PFSK-1 (cell line): ENCODE data around the gene ZNHIT2.

Experiments used
- POLR2AphosphoS5 ChIP-seq: IDR thresholded peaks from 2 replicates; pipeline ENCODE4 v1.6.1; 2012; ENCODE audit warnings: low read depth, mild to moderate bottlenecking, control low read depth, low read length, moderate library complexity
- SIN3A ChIP-seq: IDR thresholded peaks from 2 replicates; pipeline ENCODE4 v1.6.1; 2012; ENCODE audit warnings: mild to moderate bottlenecking, low read length, moderate library complexity, borderline replicate concordance; ENCODE audit not compliant: insufficient read depth
- TAF1 ChIP-seq: IDR thresholded peaks from 2 replicates; pipeline ENCODE4 v1.6.1; 2012; ENCODE audit warnings: low read length, control low read depth, borderline replicate concordance; ENCODE audit not compliant: insufficient read depth
- TF ChIP-seq, protein P1 (sequence below), 2 experiments: IDR thresholded peaks; 2 replicates each; pipeline versions ENCODE4 v1.6.1 to v1.8.0; 2011 to 2012; ENCODE audit warnings: low read depth in 2 of 2, low read length in 2 of 2, control low read depth in 1 of 2, inconsistent platforms in 1 of 2, mild to moderate bottlenecking in 1 of 2, moderate library complexity in 1 of 2; ENCODE audit not compliant: insufficient read depth in 1 of 2

GRCh38 chr11:65108469-65109123, 8.9 kb downstream of the ZNHIT2 start:
- no peak for TF ChIP-seq POLR2AphosphoS5
- TF ChIP-seq, protein P1, sequence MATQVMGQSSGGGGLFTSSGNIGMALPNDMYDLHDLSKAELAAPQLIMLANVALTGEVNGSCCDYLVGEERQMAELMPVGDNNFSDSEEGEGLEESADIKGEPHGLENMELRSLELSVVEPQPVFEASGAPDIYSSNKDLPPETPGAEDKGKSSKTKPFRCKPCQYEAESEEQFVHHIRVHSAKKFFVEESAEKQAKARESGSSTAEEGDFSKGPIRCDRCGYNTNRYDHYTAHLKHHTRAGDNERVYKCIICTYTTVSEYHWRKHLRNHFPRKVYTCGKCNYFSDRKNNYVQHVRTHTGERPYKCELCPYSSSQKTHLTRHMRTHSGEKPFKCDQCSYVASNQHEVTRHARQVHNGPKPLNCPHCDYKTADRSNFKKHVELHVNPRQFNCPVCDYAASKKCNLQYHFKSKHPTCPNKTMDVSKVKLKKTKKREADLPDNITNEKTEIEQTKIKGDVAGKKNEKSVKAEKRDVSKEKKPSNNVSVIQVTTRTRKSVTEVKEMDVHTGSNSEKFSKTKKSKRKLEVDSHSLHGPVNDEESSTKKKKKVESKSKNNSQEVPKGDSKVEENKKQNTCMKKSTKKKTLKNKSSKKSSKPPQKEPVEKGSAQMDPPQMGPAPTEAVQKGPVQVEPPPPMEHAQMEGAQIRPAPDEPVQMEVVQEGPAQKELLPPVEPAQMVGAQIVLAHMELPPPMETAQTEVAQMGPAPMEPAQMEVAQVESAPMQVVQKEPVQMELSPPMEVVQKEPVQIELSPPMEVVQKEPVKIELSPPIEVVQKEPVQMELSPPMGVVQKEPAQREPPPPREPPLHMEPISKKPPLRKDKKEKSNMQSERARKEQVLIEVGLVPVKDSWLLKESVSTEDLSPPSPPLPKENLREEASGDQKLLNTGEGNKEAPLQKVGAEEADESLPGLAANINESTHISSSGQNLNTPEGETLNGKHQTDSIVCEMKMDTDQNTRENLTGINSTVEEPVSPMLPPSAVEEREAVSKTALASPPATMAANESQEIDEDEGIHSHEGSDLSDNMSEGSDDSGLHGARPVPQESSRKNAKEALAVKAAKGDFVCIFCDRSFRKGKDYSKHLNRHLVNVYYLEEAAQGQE (IDR thresholded peaks at IDR 0.05; ENCODE audit: insufficient read depth in 1 of 2, low read depth in 2 of 2, low read length in 2 of 2) = no peak
- no peak for TF ChIP-seq TAF1
- TF ChIP-seq SIN3A = no peak
